Right lobe of liver (tissue), 4 donors: ENCODE results near the gene ZNF646.

Experiments used
- POLR2A ChIP-seq: fragments of 450-650 bp; IDR thresholded peaks from one replicate; pipeline ENCODE4 v1.6.1; 2017; ENCODE audit warnings: antibody characterized with exemption, mild to moderate bottlenecking
- TF ChIP-seq, protein P1 (sequence below), 4 donors: fragments of 200-600 bp in 3 of 4; fragments of 450-650 bp in 1 of 4; IDR thresholded peaks; one replicate each; pipeline versions ENCODE4 v1.5.1 to v1.8.0; 2016 to 2022; ENCODE audit warnings: antibody characterized with exemption in 4 of 4, mild to moderate bottlenecking in 2 of 4
- donor health status: DM: no; HTN: no; CAD: no.
- donor health status: DM: no; HTN: no; CAD: no.
- donor health status: DM: no; HTN: yes; CAD: no.

DNA sequence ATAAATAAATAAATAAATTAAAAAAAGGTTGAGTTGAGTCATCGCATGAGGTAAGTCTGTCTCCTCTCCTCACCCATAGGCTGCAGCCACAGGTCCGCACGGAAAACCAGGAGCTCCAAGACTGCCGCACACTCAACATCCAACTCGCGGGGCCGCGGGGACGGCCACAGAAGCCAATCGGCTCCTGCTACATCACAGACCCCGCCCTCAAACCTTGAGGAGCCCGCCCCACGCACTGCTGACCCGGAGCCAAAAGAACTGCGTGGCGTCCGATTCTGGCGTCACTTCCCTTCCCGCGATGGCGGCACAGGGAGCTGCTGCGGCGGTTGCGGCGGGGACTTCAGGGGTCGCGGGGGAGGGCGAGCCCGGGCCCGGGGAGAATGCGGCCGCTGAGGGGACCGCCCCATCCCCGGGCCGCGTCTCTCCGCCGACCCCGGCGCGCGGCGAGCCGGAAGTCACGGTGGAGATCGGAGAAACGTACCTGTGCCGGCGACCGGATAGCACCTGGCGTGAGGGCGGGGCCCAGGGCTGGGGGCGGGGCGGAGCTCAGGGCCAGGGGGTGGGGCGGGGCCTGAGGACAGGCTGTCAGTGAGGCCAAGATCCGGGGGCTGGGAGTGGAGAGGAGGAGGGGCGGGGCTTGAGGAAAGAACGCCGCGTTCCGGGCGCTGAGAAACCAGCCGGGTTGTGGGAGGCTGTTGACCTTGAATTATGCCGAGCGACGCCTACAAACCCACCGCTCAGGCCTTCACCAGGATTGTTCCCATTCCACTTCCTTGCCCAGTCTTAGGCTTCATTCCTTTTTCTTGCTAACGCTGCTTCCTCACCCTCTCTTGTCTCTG lies 43.4 kb downstream of the ZNF646 start, which contains the start of gene KAT8:
- TF ChIP-seq POLR2A: peak; percentile 93
- TF ChIP-seq, protein P1, sequence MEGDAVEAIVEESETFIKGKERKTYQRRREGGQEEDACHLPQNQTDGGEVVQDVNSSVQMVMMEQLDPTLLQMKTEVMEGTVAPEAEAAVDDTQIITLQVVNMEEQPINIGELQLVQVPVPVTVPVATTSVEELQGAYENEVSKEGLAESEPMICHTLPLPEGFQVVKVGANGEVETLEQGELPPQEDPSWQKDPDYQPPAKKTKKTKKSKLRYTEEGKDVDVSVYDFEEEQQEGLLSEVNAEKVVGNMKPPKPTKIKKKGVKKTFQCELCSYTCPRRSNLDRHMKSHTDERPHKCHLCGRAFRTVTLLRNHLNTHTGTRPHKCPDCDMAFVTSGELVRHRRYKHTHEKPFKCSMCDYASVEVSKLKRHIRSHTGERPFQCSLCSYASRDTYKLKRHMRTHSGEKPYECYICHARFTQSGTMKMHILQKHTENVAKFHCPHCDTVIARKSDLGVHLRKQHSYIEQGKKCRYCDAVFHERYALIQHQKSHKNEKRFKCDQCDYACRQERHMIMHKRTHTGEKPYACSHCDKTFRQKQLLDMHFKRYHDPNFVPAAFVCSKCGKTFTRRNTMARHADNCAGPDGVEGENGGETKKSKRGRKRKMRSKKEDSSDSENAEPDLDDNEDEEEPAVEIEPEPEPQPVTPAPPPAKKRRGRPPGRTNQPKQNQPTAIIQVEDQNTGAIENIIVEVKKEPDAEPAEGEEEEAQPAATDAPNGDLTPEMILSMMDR (IDR thresholded peaks at IDR 0.05): no peak
